ENCODE measurements around the gene PCNX2. TPM values are rescaled to one million over a fixed set of nuclear protein-coding genes. Genes with fewer than 3 reads are reported as not detected.

The PCNX2 gene
- polyA plus RNA-seq, 3 donors = 0.29 to 7.9 (median 0.62) TPM

GRCh38 chr1:233282582-233282886, 13.0 kb downstream of the PCNX2 start:
- peaks cover 26 to 32% of the 10 kb centered on the region in 2 donors for H3K4me1 ChIP-seq (ENCODE audit: control insufficient read depth in 1 of 2, insufficient read depth in 2 of 2, low read length in 2 of 2)
- Mint-ChIP-seq H3K36me3 (no peaks in the 10 kb centered on the region), H3K27ac (peak overlapping the region in 3 of 7 donors; percentile 0 to 37 (median 6)), H3K27me3 (ENCODE audit: low read depth in 3 of 3) (peaks cover 0 to under 1% (median 0%) of the 10 kb centered on the region in 3 donors), H3K4me1 (peaks cover 29% of the 10 kb centered on the region), H3K9me3 (no peaks in the 10 kb centered on the region), H3K4me3 (no peak overlapping the region)
- no peaks in the 10 kb centered on the region for H3K79me2 ChIP-seq (ENCODE audit: insufficient read depth, low read length)
- H2AFZ ChIP-seq (ENCODE audit: insufficient read depth, low read depth, low read length, poor library complexity, severe bottlenecking) = no peak overlapping the region
- no peaks in the 10 kb centered on the region for H4K20me1 ChIP-seq (ENCODE audit: insufficient read depth, low read length)
- intact Hi-C loops (cut with micrococcal nuclease) = no loop called here
- no peaks in the 10 kb centered on the region for H3K9me3 ChIP-seq (replicated peaks in 1 of 2; ENCODE audit: control insufficient read depth in 1 of 2, insufficient read depth in 1 of 2, low read length in 2 of 2)
- no peak overlapping the region for H3K4me3 ChIP-seq (replicated peaks in 1 of 3; ENCODE audit: low read depth in 2 of 3, low read length in 3 of 3)
- no peak for DNase-seq
- 93% methylated on average over 1 of the region's 3 CpGs for WGBS (ENCODE audit: insufficient coverage)
- H3K9ac ChIP-seq (ENCODE audit: insufficient read depth, low read length, poor library complexity, severe bottlenecking) = no peak overlapping the region
- no peak for TF ChIP-seq CTCF (IDR thresholded peaks at IDR 0.05)
- no peak overlapping the region for H3K27ac ChIP-seq (ENCODE audit: low read depth in 1 of 2, low read length in 2 of 2)
- H3K27me3 ChIP-seq (ENCODE audit: control insufficient read depth in 2 of 2, insufficient read depth in 2 of 2, low read length in 2 of 2) = no peaks in the 10 kb centered on the region
- H3K4me2 ChIP-seq (replicated peaks; ENCODE audit: extremely low read depth, low read length, poor library complexity, severe bottlenecking) = no peak overlapping the region
- H3K36me3 ChIP-seq (replicated peaks in 1 of 2; ENCODE audit: control insufficient read depth in 1 of 2, insufficient read depth in 2 of 2, low read length in 2 of 2) = no peaks in the 10 kb centered on the region

GRCh38 chr1:233281711-233282581, 13.6 kb downstream of the PCNX2 start:
- H3K4me3 Mint-ChIP-seq = peak overlapping the region; percentile 16 to 74
- peak overlapping the region; percentile 43 for H2AFZ ChIP-seq (ENCODE audit: insufficient read depth, low read depth, low read length, poor library complexity, severe bottlenecking)
- H3K9me3 ChIP-seq (replicated peaks in 1 of 2; ENCODE audit: control insufficient read depth in 1 of 2, insufficient read depth in 1 of 2, low read length in 2 of 2) = no peaks in the 10 kb centered on the region
- H3K4me1 ChIP-seq (ENCODE audit: control insufficient read depth in 1 of 2, insufficient read depth in 2 of 2, low read length in 2 of 2) = peaks cover 32 to 38% of the 10 kb centered on the region in 2 donors
- no peaks in the 10 kb centered on the region for H3K36me3 Mint-ChIP-seq
- H3K9me3 Mint-ChIP-seq = no peaks in the 10 kb centered on the region
- WGBS (ENCODE audit: insufficient coverage) = 32% methylated on average over 6 of the region's 8 CpGs
- no peaks in the 10 kb centered on the region for H4K20me1 ChIP-seq (ENCODE audit: insufficient read depth, low read length)
- H3K36me3 ChIP-seq (replicated peaks in 1 of 2; ENCODE audit: control insufficient read depth in 1 of 2, insufficient read depth in 2 of 2, low read length in 2 of 2) = no peaks in the 10 kb centered on the region
- H3K27ac ChIP-seq (ENCODE audit: low read depth in 1 of 2, low read length in 2 of 2) = peak overlapping the region in 1 of 2 donors; percentile 47
- peak in 2 of 3 donors; percentile 33 to 44 for DNase-seq
- H3K9ac ChIP-seq (ENCODE audit: insufficient read depth, low read length, poor library complexity, severe bottlenecking) = no peak overlapping the region
- H3K27me3 ChIP-seq (ENCODE audit: control insufficient read depth in 2 of 2, insufficient read depth in 2 of 2, low read length in 2 of 2) = no peaks in the 10 kb centered on the region
- no peaks in the 10 kb centered on the region for H3K79me2 ChIP-seq (ENCODE audit: insufficient read depth, low read length)
- H3K27me3 Mint-ChIP-seq (ENCODE audit: low read depth in 3 of 3) = peaks cover 0 to 3% (median 2%) of the 10 kb centered on the region in 3 donors
- H3K4me2 ChIP-seq (replicated peaks; ENCODE audit: extremely low read depth, low read length, poor library complexity, severe bottlenecking) = peak overlapping the region; percentile 29
- H3K4me1 Mint-ChIP-seq = peaks cover 35% of the 10 kb centered on the region
- no peak for TF ChIP-seq CTCF (IDR thresholded peaks at IDR 0.05)
- H3K27ac Mint-ChIP-seq = peak overlapping the region; percentile 33 to 74 (median 55)
- intact Hi-C loops (cut with micrococcal nuclease) = no loop called here
- peak overlapping the region in 1 of 3 experiments; percentile 1 for H3K4me3 ChIP-seq (replicated peaks in 1 of 3; ENCODE audit: low read depth in 2 of 3, low read length in 3 of 3)

All from CD14-positive monocyte (primary cell).